ENCODE measurements around the gene AATF.

- TF ChIP-seq ZNF384 (IDR thresholded peaks at IDR 0.05) (no peak), BHLHE40 (IDR thresholded peaks at IDR 0.05; ENCODE audit: borderline replicate concordance) (no peak), L3MBTL2 (conservative IDR thresholded peaks at IDR 0.05) (no peak), SUZ12 (IDR thresholded peaks at IDR 0.05) (no peak), HDGF (IDR thresholded peaks at IDR 0.05; ENCODE audit: borderline replicate concordance) (no peak), FOXM1 (IDR thresholded peaks at IDR 0.05; ENCODE audit: borderline replicate concordance) (no peak), SP1 (IDR thresholded peaks at IDR 0.05) (no peak), CTBP1 (IDR thresholded peaks at IDR 0.05; ENCODE audit: borderline replicate concordance) (no peak), ELF4 (IDR thresholded peaks at IDR 0.05) (no peak)
Measured at GRCh38 chr17:36941265-36942010, 7.3 kb upstream of the AATF start.
